Measurements from ENCODE around the gene INPP5J. TPM values are rescaled to one million over a fixed set of nuclear protein-coding genes. Genes with fewer than 3 reads are reported as not detected.

Gene INPP5J
- total RNA-seq, 2 experiments from 2014 or later: 0.14 TPM; not detected in 1

DNA sequence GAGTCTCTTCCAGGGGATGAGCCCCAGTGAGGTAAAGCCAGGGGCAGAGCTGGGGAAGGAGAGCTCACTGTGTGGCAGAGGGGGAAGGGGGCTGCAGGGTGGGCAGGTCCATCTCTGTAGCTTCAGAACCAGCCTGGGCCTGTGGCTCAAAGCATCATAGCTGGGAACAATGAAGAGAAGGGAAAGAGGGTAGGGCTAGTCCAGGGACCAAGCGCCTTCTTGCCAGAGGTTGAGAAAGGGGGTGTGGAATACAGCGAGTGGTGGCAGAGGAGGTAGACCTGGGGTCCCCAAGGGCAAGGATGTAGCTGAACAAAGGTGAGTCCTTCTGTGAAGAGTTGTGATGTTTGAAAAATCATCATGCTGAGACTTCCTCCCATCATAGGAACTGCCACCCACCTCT, 18.8 kb downstream of the INPP5J start:
- H3K27ac Mint-ChIP-seq: no peak overlapping the region
- H3K36me3 Mint-ChIP-seq: no peaks in the 10 kb centered on the region
- no peaks in the 10 kb centered on the region for H3K9me3 Mint-ChIP-seq (ENCODE audit: low read depth)
- CTCF ChIA-PET: no interaction called here
- no peak overlapping the region for H3K4me3 Mint-ChIP-seq
- no peak for ATAC-seq
- H3K27me3 Mint-ChIP-seq: peaks cover 4% of the 10 kb centered on the region
- H3K4me1 Mint-ChIP-seq: peaks cover 5% of the 10 kb centered on the region
- no peak for DNase-seq

DNA sequence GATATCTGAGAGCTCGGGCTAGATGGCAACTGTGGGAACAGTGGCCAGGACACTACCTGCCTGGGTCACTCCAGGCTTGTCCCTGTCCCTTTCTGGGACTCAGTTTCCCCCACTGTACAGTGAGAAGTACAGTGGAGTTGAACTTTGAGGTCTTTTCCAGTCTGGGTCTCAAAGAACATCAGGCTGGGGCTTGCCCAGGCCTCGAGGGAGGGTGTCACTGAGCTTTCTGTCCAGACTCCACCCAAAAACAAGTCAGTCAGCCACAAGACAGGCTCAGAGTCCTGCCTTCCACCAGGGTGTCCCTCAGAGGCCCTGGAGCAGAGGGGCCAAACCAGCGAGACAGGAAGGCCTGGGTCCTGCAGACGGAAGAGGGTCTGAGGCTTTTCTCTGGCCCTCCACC, 19.5 kb downstream of the INPP5J start:
- no peak overlapping the region for H3K4me3 Mint-ChIP-seq
- ATAC-seq (no peak), DNase-seq (no peak)
- H3K27me3 Mint-ChIP-seq: peaks cover 4% of the 10 kb centered on the region
- CTCF ChIA-PET: no interaction called here
- peaks cover 5% of the 10 kb centered on the region for H3K4me1 Mint-ChIP-seq
- H3K36me3 Mint-ChIP-seq: no peaks in the 10 kb centered on the region
- no peaks in the 10 kb centered on the region for H3K9me3 Mint-ChIP-seq (ENCODE audit: low read depth)
- H3K27ac Mint-ChIP-seq: no peak overlapping the region

GRCh38 chr22:31143038-31143437, 20.3 kb downstream of the INPP5J start:
- ATAC-seq: no peak
- Mint-ChIP-seq H3K27ac (no peak overlapping the region), H3K9me3 (ENCODE audit: low read depth) (no peaks in the 10 kb centered on the region), H3K36me3 (no peaks in the 10 kb centered on the region), H3K4me3 (no peak overlapping the region), H3K4me1 (peaks cover 5% of the 10 kb centered on the region), H3K27me3 (peaks cover 4% of the 10 kb centered on the region)
- CTCF ChIA-PET: no interaction called here
- DNase-seq: no peak

GRCh38 chr22:31143537-31143936, 20.8 kb downstream of the INPP5J start:
- Mint-ChIP-seq H3K9me3 (ENCODE audit: low read depth) (no peaks in the 10 kb centered on the region), H3K4me3 (no peak overlapping the region), H3K36me3 (no peaks in the 10 kb centered on the region), H3K27me3 (peaks cover 4% of the 10 kb centered on the region), H3K4me1 (peaks cover 5% of the 10 kb centered on the region), H3K27ac (no peak overlapping the region)
- CTCF ChIA-PET: no interaction called here
- ATAC-seq: no peak
- DNase-seq: no peak

DNA sequence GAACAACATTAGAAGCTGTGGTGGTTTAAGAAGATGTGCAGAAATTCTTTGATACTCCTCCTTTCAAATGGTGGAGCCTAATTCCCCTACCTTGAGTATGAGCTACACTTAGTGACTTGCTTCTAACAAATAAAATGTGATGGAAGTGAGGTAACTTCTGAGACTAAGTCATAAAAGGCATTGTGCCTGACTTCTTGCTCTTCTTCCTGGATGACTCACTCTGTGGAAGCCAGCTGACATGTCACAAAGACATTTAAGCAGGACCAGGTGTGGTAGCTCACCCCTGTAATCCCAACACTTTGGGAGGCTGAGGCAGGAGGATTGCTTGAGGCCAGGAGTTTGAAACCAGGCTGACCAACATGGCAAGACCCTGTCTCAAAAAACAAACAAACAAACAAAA, 21.5 kb downstream of the INPP5J start:
- Mint-ChIP-seq H3K27ac (no peak overlapping the region), H3K36me3 (no peaks in the 10 kb centered on the region), H3K4me1 (peaks cover 5% of the 10 kb centered on the region), H3K27me3 (peaks cover 4% of the 10 kb centered on the region), H3K4me3 (no peak overlapping the region), H3K9me3 (ENCODE audit: low read depth) (no peaks in the 10 kb centered on the region)
- CTCF ChIA-PET: interaction anchor here (0.8 kb wide), 1 partner anchor 9 kb away, joined by 5 read pairs; no protein-coding TSS in a partner anchor
- ATAC-seq (no peak), DNase-seq (no peak)

DNA sequence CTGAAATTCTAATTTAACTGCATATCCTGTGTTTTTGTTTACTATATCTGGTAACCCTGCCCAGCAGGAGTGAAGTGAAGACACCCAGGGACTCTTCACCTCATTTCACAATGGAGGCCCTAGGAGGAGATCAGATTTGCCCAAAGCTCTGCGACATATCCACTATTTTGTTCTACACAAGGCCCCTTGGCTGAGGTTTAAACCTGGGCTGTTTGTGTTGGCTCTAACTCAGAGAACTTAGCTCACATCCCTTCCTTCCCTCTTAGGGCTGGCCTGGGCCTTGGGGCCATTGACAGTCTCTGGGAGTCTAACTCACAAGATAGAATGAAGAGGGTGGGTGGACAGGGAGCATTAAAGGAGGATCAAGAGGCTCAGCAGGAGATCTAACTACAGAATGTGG, 25.7 kb downstream of the INPP5J start:
- peaks cover 5% of the 10 kb centered on the region for H3K4me1 Mint-ChIP-seq
- ATAC-seq (no peak), DNase-seq (no peak)
- H3K9me3 Mint-ChIP-seq (ENCODE audit: low read depth): no peaks in the 10 kb centered on the region
- CTCF ChIA-PET: interaction anchor here (0.7 to 2.2 kb wide), 8 partner anchors 11 to 561 kb away, joined by 3 to 7 read pairs (median 4); partner anchors contain the start of gene RNF185
- H3K27me3 Mint-ChIP-seq: peaks cover 3% of the 10 kb centered on the region
- no peak overlapping the region for H3K27ac Mint-ChIP-seq
- H3K4me3 Mint-ChIP-seq: no peak overlapping the region
- H3K36me3 Mint-ChIP-seq: no peaks in the 10 kb centered on the region

GRCh38 chr22:31148953-31149627, 26.3 kb downstream of the INPP5J start:
- Mint-ChIP-seq H3K27ac (no peak overlapping the region), H3K9me3 (ENCODE audit: low read depth) (no peaks in the 10 kb centered on the region), H3K4me1 (peaks cover 3% of the 10 kb centered on the region), H3K36me3 (no peaks in the 10 kb centered on the region), H3K27me3 (peaks cover 3% of the 10 kb centered on the region), H3K4me3 (no peak overlapping the region)
- DNase-seq (peak; percentile 57), ATAC-seq (peak; percentile 84)
- CTCF ChIA-PET: interaction anchor here (1.1 to 2.2 kb wide), 7 partner anchors 11 to 97 kb away, joined by 3 to 7 read pairs (median 5); partner anchors contain the start of gene RNF185

DNA sequence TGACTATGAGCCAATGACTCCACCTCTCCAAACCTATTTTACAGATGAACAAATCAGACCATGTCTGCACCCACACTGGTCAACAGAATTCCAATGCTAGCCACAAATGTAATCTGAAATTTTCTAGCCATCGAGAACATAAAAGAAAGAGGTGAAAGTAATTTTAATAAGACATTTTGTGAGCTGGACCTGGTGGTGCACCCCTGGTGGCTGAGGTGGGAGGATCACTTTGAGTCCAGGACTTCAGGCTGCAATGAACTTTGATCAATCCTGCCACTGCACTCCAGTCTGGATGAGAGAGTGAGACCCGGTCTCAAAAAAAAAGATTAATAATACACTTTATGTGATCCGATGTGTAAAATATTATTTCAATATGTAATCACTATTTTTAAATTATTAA, 27.8 kb downstream of the INPP5J start:
- no peaks in the 10 kb centered on the region for H3K4me1 Mint-ChIP-seq
- H3K27ac Mint-ChIP-seq: no peak overlapping the region
- DNase-seq (no peak), ATAC-seq (no peak)
- CTCF ChIA-PET: interaction anchor here (0.9 kb wide), 1 partner anchor 43 kb away, joined by 3 read pairs; no protein-coding TSS in a partner anchor
- peaks cover 3% of the 10 kb centered on the region for H3K27me3 Mint-ChIP-seq
- H3K36me3 Mint-ChIP-seq: no peaks in the 10 kb centered on the region
- H3K4me3 Mint-ChIP-seq: no peak overlapping the region
- no peaks in the 10 kb centered on the region for H3K9me3 Mint-ChIP-seq (ENCODE audit: low read depth)

DNA sequence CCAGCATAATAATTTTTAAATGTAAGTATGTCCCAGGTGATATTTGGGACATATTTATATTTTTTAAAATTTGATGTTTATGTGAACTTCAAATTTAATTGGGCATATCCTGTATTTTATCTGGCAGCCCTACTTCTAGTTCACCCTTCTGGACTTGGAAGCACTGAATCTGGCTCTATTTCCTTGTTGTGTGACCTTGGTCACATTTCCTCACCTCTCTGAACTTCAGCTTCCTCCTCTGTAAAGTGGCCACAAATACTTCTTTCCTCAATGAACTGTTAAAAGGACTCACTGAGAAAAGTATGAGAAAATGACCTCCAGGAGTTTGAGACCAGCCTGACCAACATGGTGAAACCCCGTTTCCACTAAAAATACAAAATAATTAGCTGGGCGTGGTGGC, 29.1 kb downstream of the INPP5J start:
- CTCF ChIA-PET: no interaction called here
- Mint-ChIP-seq H3K4me3 (no peak overlapping the region), H3K27me3 (peaks cover 3% of the 10 kb centered on the region), H3K4me1 (no peaks in the 10 kb centered on the region), H3K36me3 (no peaks in the 10 kb centered on the region), H3K27ac (no peak overlapping the region), H3K9me3 (ENCODE audit: low read depth) (no peaks in the 10 kb centered on the region)
- ATAC-seq: no peak
- DNase-seq: no peak

DNA sequence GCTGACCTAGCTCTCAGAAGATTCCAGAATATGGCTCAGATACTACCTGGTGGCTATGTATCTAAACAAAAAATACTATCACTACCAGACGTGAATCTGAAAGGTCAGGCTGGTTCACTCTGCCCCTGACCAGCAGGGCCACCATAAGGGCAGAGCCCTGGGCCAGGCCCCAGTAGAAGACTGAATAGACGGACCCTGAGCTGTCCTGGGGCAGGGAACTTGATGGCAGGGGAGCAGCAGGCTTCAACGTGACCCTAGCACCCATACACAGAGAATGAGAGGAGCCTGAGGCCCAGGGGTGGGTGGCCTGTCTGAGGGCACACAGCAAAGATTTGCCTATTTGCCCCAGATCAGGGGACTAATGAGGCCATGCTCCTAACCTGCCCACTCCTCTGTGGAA, 30.6 kb downstream of the INPP5J start:
- Mint-ChIP-seq H3K36me3 (no peaks in the 10 kb centered on the region), H3K4me3 (no peak overlapping the region)
- CTCF ChIA-PET: interaction anchor here (0.9 to 1.5 kb wide), 4 partner anchors 8 to 106 kb away, joined by 3 to 5 read pairs (median 3); no protein-coding TSS in a partner anchor

GRCh38 chr22:31154975-31155374, 32.2 kb downstream of the INPP5J start:
- Mint-ChIP-seq H3K4me3 (no peak overlapping the region), H3K4me1 (peaks cover 5% of the 10 kb centered on the region), H3K27me3 (peaks cover 6% of the 10 kb centered on the region), H3K36me3 (peaks cover 2% of the 10 kb centered on the region), H3K27ac (no peak overlapping the region), H3K9me3 (ENCODE audit: low read depth) (no peaks in the 10 kb centered on the region)
- CTCF ChIA-PET: interaction anchor here (1.6 kb wide), 1 partner anchor 47 kb away, joined by 3 read pairs; no protein-coding TSS in a partner anchor
- no peak for ATAC-seq
- DNase-seq: no peak

More for the DNA sequence above, 30.6 kb downstream of the INPP5J start:
- no peaks in the 10 kb centered on the region for H3K9me3 Mint-ChIP-seq (ENCODE audit: low read depth)
- no peak overlapping the region for H3K27ac Mint-ChIP-seq
- DNase-seq (no peak), ATAC-seq (no peak)
- no peaks in the 10 kb centered on the region for H3K4me1 Mint-ChIP-seq
- peaks cover 8% of the 10 kb centered on the region for H3K27me3 Mint-ChIP-seq

DNA sequence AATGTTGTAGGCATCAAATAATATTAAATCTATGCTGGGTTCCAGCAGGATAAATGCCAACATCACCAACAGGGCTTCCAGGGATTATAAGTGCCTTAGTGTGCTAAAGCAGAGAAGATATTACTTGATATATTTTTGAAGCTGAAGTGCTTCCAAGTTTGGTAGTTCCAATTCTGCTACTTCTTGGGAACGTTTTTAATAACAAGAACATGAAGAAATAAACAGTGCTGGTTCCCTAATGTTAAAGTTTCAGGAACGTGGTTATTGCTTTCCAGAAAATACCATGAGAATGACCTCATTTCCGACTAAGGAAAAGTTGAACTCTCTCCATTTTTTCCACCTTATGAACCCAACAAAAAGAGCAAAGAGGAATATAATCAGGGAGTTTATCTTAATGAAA, 32.7 kb downstream of the INPP5J start:
- CTCF ChIA-PET: interaction anchor here (1.6 kb wide), 1 partner anchor 47 kb away, joined by 3 read pairs; no protein-coding TSS in a partner anchor

GRCh38 chr22:31160328-31160978, 37.7 kb downstream of the INPP5J start:
- Mint-ChIP-seq H3K27me3 (peaks cover 4% of the 10 kb centered on the region), H3K9me3 (ENCODE audit: low read depth) (no peaks in the 10 kb centered on the region), H3K36me3 (peaks cover 3% of the 10 kb centered on the region), H3K4me1 (peaks cover 28% of the 10 kb centered on the region), H3K27ac (peak overlapping the region; percentile 96), H3K4me3 (peak overlapping the region; percentile 96)
- DNase-seq: peak; percentile 47
- peak; percentile 30 for ATAC-seq
- CTCF ChIA-PET: interaction anchor here (0.9 to 2.7 kb wide), 5 partner anchors 52 to 525 kb away, joined by 3 to 14 read pairs (median 9); partner anchors contain the start of genes LIMK2, MORC2, SELENOM and SLC35E4

More for the DNA sequence above, 32.7 kb downstream of the INPP5J start:
- peaks cover 4% of the 10 kb centered on the region for H3K27me3 Mint-ChIP-seq
- H3K9me3 Mint-ChIP-seq (ENCODE audit: low read depth): no peaks in the 10 kb centered on the region
- no peak overlapping the region for H3K27ac Mint-ChIP-seq
- peaks cover 3% of the 10 kb centered on the region for H3K36me3 Mint-ChIP-seq
- ATAC-seq (no peak), DNase-seq (no peak)
- peaks cover 6% of the 10 kb centered on the region for H3K4me1 Mint-ChIP-seq
- no peak overlapping the region for H3K4me3 Mint-ChIP-seq
